Keratinocyte (primary cell): Measurements from ENCODE around the gene KAZALD1.

Experiments
- EZH2 ChIP-seq: IDR thresholded peaks from one replicate; pipeline ENCODE4 v1.6.1; 2012; ENCODE audit warnings: inconsistent platforms, mild to moderate bottlenecking, low read length, moderate library complexity
- TF ChIP-seq, protein P1 (sequence below), 3 experiments: IDR thresholded peaks in 1 of 3; conservative IDR thresholded peaks in 1 of 3; optimal IDR thresholded peaks in 1 of 3; 2 replicates in 2 of 3; 3 replicates in 1 of 3; pipeline versions ENCODE3 to v1.5.1; 2011; ENCODE audit warnings: low read length in 3 of 3, mild to moderate bottlenecking in 3 of 3, moderate library complexity in 2 of 3, control low read depth in 1 of 3, inconsistent platforms in 1 of 3; ENCODE audit not compliant: insufficient read depth in 2 of 3; ENCODE audit errors: extremely low read depth in 1 of 3

DNA sequence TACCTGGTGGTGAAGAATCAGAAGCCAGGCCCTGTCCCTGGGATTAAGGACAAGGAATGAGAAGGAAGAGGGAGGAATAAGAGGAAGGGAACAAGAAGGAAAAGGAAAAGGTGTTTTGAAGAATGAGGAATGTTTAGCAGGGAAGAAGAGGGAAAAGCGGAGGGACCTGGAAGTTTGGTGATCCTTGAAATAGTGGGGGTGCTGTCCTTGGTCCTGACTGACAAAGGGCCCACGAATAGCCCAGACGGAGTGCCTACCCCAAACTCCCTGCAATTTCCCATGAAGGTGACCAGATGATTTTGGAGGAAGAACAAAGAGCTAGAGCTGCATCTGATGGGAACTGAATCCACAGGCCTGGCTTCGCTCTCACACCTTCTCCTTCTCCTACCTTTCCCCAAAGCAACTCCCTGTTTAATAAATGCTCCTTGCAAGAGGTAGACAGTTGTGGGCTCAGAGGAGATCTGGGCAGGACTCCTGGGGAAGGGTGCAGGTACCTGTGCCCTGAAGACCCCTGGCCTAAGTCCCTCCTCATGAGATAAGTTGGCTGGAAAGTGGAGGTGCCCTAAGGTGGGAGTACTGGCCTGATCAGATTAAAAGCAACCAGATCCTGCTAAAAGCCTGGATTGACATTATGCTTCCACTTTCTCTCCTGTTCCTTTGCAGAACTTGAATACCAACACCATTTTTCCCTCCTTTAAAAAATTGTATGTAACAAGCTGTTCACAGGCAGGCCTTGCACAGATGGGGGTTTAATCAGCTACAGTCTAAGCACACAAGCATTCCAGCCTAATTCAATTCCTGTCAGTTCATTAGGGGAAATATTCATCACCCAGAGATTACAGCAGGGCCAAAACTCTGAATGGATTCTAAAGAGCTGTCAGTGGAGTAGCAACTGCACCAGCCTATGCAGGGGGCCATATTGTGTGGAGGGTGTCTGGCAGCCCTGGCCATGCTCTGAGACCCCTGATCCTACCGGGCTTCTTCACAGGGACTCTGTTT is 19.4 kb downstream of the KAZALD1 start:
- TF ChIP-seq, protein P1, sequence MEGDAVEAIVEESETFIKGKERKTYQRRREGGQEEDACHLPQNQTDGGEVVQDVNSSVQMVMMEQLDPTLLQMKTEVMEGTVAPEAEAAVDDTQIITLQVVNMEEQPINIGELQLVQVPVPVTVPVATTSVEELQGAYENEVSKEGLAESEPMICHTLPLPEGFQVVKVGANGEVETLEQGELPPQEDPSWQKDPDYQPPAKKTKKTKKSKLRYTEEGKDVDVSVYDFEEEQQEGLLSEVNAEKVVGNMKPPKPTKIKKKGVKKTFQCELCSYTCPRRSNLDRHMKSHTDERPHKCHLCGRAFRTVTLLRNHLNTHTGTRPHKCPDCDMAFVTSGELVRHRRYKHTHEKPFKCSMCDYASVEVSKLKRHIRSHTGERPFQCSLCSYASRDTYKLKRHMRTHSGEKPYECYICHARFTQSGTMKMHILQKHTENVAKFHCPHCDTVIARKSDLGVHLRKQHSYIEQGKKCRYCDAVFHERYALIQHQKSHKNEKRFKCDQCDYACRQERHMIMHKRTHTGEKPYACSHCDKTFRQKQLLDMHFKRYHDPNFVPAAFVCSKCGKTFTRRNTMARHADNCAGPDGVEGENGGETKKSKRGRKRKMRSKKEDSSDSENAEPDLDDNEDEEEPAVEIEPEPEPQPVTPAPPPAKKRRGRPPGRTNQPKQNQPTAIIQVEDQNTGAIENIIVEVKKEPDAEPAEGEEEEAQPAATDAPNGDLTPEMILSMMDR (optimal IDR thresholded peaks at IDR 0.05 in 1 of 3, IDR thresholded peaks at IDR 0.05 in 1 of 3, conservative IDR thresholded peaks at IDR 0.05 in 1 of 3; ENCODE audit: extremely low read depth in 1 of 3, insufficient read depth in 2 of 3, low read length in 3 of 3), result no peak
- TF ChIP-seq EZH2, result no peak
